ENCODE measurements around the gene RAPGEF1.

RAPGEF1 gene

DNA sequence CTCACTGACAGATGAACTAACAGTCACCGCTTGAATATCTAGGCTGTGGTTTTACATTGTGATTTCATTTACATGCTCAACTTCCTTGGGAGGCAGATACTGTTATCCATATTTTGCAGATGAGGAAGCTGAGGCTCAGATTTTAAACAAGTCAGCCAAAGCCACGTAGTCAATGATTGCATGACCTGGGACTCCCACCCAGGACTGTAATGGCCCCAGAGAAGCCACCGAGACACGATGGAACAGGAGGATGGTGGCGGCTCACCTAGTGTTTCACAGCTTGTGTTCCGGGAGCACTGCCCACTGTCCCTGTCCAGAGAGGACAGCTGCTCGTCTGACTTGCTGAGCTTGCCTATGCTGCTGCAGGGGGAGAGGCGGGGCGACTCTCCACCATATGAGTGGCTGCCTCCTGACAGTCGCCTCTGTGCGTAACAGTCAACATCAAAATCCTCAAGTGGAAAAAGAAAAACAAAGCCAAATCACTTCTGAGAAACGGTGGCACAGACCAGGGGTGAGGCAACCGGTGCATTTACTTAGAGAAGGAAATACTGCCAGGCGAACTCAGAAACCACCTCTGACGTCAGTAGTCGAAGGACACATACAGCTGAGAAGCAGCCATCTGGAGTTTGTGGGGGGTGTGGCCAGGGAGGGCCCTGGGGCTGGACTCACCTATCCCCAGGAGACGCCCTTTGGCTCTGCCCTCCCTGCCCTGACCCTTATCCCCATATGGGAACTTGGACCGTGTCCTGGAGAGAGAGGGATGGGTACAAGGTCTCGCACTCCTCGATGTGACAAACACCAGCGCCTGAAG is 112.0 kb downstream of the RAPGEF1 start:
- Histone ChIP-seq H3K36me3 (ENCODE audit: insufficient read depth, low read length) (no peaks in the 10 kb centered on the region), H3K9me3 (ENCODE audit: low read depth, low read length) (no peaks in the 10 kb centered on the region), H3K9ac (ENCODE audit: insufficient read length) (no peak overlapping the region), H3K4me3 (no peak overlapping the region), H3K27ac (no peak overlapping the region)
- TF ChIP-seq FOXP2 (optimal IDR thresholded peaks at IDR 0.05; ENCODE audit: control extremely low read depth, extremely low read length, insufficient read depth) (no peak), POLR2AphosphoS5 (IDR thresholded peaks at IDR 0.05; ENCODE audit: borderline replicate concordance, low read depth, low read length) (no peak), EZH2 (IDR thresholded peaks at IDR 0.05) (no peak)
- DNase-seq (ENCODE audit: low read depth, low spot score) = no peak

DNA sequence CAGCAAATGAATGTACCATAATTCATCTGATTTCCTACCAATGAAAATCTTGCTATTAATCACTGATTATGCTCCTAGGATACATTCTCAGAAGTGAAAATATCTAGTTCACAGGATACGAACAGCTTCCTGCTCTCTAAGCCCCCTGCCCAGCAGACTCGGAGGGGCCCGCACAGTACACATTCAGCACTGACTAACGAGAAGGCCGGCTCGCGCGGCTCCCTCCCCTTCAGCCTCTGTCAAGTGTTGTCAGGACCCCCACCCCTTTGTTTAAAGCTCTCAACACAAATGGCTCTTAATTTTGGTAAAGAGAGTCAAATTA is 112.6 kb downstream of the RAPGEF1 start:
- Histone ChIP-seq H3K36me3 (ENCODE audit: insufficient read depth, low read length) (no peaks in the 10 kb centered on the region), H3K9me3 (ENCODE audit: low read depth, low read length) (no peaks in the 10 kb centered on the region), H3K9ac (ENCODE audit: insufficient read length) (no peak overlapping the region), H3K27ac (no peak overlapping the region), H3K4me3 (no peak overlapping the region)
- TF ChIP-seq POLR2AphosphoS5 (IDR thresholded peaks at IDR 0.05; ENCODE audit: borderline replicate concordance, low read depth, low read length) = no peak
- no peak for DNase-seq (ENCODE audit: low read depth, low spot score)

DNA sequence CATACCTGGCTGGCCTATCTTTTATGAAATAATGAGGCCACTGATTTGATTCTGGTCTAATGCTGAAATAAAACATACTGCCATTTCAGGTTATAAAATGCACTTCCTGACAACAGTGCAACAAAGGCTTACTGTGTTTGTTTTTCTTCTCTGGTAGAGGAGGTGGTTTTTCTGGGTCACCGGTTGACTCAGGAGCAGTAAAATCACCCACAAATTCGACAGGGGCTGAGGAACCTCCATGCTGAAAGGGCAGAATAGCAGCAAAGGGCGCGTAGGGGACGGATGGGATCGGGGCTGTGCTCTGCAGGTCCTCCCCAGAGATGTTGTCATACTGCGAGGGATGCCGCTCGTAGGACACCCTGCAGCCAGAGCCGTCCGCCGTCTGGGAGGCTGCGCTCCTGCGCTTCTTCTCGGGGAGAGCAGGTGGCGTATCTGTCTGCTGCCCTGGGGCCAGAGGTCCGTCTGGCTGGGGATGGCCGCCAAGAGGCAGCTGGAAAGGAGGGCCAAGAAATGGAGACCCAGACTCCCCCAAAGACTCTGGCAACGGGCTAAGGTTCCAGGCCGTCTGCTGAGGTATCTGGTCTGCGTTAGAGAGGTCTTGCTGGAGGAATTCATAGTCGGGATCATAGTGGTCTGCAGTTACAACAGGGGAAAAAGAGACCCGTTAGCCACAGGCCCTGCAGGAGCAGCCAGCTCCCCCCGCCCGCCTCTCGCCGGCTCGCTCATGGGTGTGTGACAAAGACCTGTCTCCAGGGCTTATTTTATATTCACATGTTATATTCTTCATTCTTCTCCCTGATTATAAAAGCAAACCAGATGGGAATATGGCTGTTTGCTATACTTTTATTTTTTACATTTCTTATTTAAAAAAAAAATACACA is 113.8 kb downstream of the RAPGEF1 start:
- no peak overlapping the region for H3K27ac ChIP-seq
- no peak overlapping the region for H3K9ac ChIP-seq (ENCODE audit: insufficient read length)
- no peak for TF ChIP-seq EZH2 (IDR thresholded peaks at IDR 0.05)
- TF ChIP-seq FOXP2 (optimal IDR thresholded peaks at IDR 0.05; ENCODE audit: control extremely low read depth, extremely low read length, insufficient read depth) = no peak
- no peak for TF ChIP-seq POLR2AphosphoS5 (IDR thresholded peaks at IDR 0.05; ENCODE audit: borderline replicate concordance, low read depth, low read length)
- H3K9me3 ChIP-seq (ENCODE audit: low read depth, low read length) = no peaks in the 10 kb centered on the region
- no peak for DNase-seq (ENCODE audit: low read depth, low spot score)
- no peak overlapping the region for H3K4me3 ChIP-seq
- H3K36me3 ChIP-seq (ENCODE audit: insufficient read depth, low read length) = no peaks in the 10 kb centered on the region

DNA sequence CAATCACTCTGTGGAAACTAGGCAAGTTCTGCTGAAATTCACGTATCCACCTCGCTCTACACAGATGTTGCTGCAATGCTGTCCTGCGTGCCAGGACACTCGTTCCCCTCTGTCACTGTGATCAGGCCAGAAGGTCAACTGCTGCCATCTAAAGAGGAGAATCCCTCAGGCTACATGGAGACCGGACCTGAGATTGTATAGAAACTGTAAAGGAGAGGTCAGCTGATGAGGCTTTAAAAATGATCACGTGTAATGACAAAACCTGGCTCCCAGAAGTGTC is 114.4 kb downstream of the RAPGEF1 start:
- TF ChIP-seq POLR2AphosphoS5 (IDR thresholded peaks at IDR 0.05; ENCODE audit: borderline replicate concordance, low read depth, low read length) (no peak), FOXP2 (optimal IDR thresholded peaks at IDR 0.05; ENCODE audit: control extremely low read depth, extremely low read length, insufficient read depth) (no peak), EZH2 (IDR thresholded peaks at IDR 0.05) (no peak)
- Histone ChIP-seq H3K9ac (ENCODE audit: insufficient read length) (no peak overlapping the region), H3K9me3 (ENCODE audit: low read depth, low read length) (no peaks in the 10 kb centered on the region), H3K4me3 (no peak overlapping the region), H3K27ac (no peak overlapping the region), H3K36me3 (ENCODE audit: insufficient read depth, low read length) (no peaks in the 10 kb centered on the region)
- DNase-seq (ENCODE audit: low read depth, low spot score) = no peak

DNA sequence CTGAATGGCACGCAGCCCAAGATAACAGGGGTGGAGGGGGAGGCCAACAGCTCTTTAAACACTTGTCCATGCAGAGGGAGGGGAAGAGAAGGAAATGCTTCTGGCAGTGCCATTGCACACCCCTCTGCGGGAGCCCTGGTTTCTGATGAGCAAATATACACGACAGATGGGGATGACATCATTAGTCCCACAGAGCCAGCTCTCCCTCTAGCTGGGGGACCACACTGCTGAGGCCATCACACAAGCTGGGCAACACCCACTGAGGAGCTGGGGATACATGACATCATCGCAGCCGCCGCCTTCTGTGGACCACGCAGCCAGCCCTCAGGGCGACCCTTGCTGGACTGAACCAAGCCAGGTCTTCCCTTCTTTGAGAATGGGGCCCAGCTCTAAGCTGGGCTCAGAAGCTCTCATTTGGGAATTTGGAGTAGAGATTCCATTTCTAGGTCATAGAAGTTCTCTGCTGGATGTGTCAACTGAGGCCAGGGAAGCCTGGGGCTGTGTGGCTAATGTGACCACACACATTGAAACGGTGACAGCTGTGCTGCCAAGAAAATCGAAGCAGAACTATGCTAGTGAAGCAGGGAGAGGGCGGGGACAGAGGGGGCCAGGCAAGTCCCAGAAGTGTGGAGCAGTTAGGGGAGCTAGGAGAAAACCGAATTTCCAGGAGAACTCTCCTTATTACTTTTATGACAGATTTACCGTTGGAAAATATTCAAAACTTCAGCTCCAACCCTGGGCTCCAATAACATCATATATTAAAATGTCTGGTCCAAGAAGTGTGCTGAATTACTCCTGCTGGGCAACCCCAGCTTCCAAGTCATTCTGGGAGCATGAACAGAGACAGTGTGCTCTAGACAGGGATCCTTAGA is 115.0 kb downstream of the RAPGEF1 start:
- no peak for TF ChIP-seq POLR2AphosphoS5 (IDR thresholded peaks at IDR 0.05; ENCODE audit: borderline replicate concordance, low read depth, low read length)
- TF ChIP-seq EZH2 (IDR thresholded peaks at IDR 0.05) = no peak
- TF ChIP-seq FOXP2 (optimal IDR thresholded peaks at IDR 0.05; ENCODE audit: control extremely low read depth, extremely low read length, insufficient read depth) = no peak
- Histone ChIP-seq H3K4me3 (no peak overlapping the region), H3K9ac (ENCODE audit: insufficient read length) (no peak overlapping the region), H3K36me3 (ENCODE audit: insufficient read depth, low read length) (no peaks in the 10 kb centered on the region; the same call in 1 of the 2 replicates), H3K27ac (no peak overlapping the region), H3K9me3 (ENCODE audit: low read depth, low read length) (no peaks in the 10 kb centered on the region)
- DNase-seq (ENCODE audit: low read depth, low spot score) = no peak

DNA sequence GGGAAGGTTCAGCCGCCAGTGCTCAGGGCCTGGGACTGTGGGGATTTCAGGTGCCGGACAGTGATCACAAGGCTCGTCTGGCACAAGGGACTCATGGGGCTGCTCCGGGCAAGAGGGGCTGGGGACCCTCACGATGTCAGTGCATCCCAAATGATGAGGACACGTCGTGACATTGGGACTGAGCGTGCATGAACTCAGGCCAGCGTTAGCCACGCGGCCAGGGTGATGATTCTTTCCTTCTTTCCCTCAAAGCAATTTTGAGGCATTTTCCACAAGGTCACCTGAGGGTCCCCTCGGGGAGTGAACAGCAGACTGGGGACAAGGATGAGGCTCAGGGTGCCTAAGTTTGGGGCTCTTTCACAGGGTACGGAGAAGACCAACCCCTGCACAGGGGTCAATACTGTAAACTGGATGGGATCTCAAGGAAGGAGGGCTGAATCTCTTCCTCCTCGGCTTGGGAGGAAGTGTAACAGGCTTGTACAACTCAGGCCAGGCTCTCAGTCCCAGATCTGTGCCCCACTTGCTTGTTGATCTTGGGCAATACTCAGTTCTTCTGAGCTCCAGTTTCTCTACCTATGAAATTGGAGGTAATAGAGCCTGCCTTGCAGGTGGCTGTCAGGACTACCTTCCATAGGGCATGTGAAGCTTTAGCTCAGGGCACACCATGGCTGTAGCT is 116.1 kb downstream of the RAPGEF1 start:
- Histone ChIP-seq H3K4me3 (no peak overlapping the region), H3K27ac (no peak overlapping the region), H3K9ac (ENCODE audit: insufficient read length) (no peak overlapping the region), H3K36me3 (ENCODE audit: insufficient read depth, low read length) (no peaks in the 10 kb centered on the region; the same call in 1 of the 2 replicates), H3K9me3 (ENCODE audit: low read depth, low read length) (no peaks in the 10 kb centered on the region)
- TF ChIP-seq POLR2AphosphoS5 (IDR thresholded peaks at IDR 0.05; ENCODE audit: borderline replicate concordance, low read depth, low read length) = no peak
- no peak for TF ChIP-seq EZH2 (IDR thresholded peaks at IDR 0.05)
- TF ChIP-seq FOXP2 (optimal IDR thresholded peaks at IDR 0.05; ENCODE audit: control extremely low read depth, extremely low read length, insufficient read depth) = no peak
- no peak for DNase-seq (ENCODE audit: low read depth, low spot score)

DNA sequence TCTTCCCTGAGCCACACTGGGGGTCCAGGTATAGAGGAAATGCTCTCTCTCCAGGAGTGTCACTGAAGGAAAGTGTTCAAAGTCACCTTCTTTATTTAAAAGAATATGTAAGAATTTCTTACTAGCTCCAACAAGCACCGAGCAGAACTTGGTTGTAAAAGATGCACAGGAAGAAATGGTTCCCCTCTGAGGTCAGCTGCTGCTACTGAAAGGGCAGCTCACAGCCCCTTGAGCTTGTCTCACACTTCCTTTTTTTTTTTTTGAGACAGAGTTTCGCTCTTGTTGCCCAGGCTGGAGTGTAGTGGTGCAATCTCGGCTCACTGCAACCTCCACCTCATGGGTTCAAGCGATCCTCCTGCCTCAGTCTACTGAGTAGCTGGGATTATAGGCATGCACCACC is 117.4 kb downstream of the RAPGEF1 start:
- Histone ChIP-seq H3K9ac (ENCODE audit: insufficient read length) (no peak overlapping the region), H3K4me3 (no peak overlapping the region), H3K9me3 (ENCODE audit: low read depth, low read length) (no peaks in the 10 kb centered on the region), H3K27ac (no peak overlapping the region), H3K36me3 (ENCODE audit: insufficient read depth, low read length) (no peaks in the 10 kb centered on the region; the same call in 1 of the 2 replicates)
- no peak for DNase-seq (ENCODE audit: low read depth, low spot score)
- TF ChIP-seq EZH2 (IDR thresholded peaks at IDR 0.05) (no peak), POLR2AphosphoS5 (IDR thresholded peaks at IDR 0.05; ENCODE audit: borderline replicate concordance, low read depth, low read length) (no peak), FOXP2 (optimal IDR thresholded peaks at IDR 0.05; ENCODE audit: control extremely low read depth, extremely low read length, insufficient read depth) (no peak)

Measured in SK-N-MC (cell line).